GM12892 (cell line): ENCODE measurements around the gene CCR2.

ENCODE experiments used
- POLR2A ChIP-seq: IDR thresholded peaks from 2 replicates; pipeline ENCODE4 v1.6.1; 2011; ENCODE audit warnings: low read depth, low read length, control low read depth
- POLR2AphosphoS5 ChIP-seq: IDR thresholded peaks from 2 replicates; pipeline ENCODE4 v1.6.1; 2011; ENCODE audit warnings: low read depth, low read length, control low read depth
- TAF1 ChIP-seq: IDR thresholded peaks from 2 replicates; pipeline ENCODE4 v1.6.1; 2011; ENCODE audit warnings: low read depth, mild to moderate bottlenecking, control low read depth, low read length, borderline replicate concordance

- TF ChIP-seq TAF1 = no peak
- TF ChIP-seq POLR2A = no peak
- TF ChIP-seq POLR2AphosphoS5 = no peak
These were observed 21.9 kb downstream of the CCR2 start for GRCh38 chr3:46375814-46376213.
